GM12864 (cell line): Measurements from ENCODE around the gene DCDC1.

Experiments used
- DNase-seq: peaks from one replicate; pipeline ENCODE4 v3.0.0-alpha.2; 2011; ENCODE audit warnings: low read depth
- H3K4me3 ChIP-seq: 2 replicates; pipeline ENCODE4 v1.5.1; 2011; ENCODE audit warnings: mild to moderate bottlenecking, low read depth, low read length, control low read depth
- CTCF ChIP-seq: IDR thresholded peaks from 2 replicates; pipeline ENCODE4 v1.5.1; 2011; ENCODE audit warnings: low read depth, mild to moderate bottlenecking, moderate library complexity, low read length, control low read depth, inconsistent platforms; ENCODE audit errors: missing control alignments

Gene DCDC1

GRCh38 chr11:31173926-31174680, 195.4 kb downstream of the DCDC1 start:
- TF ChIP-seq CTCF, result no peak
- no peak for DNase-seq
- no peak overlapping the region for H3K4me3 ChIP-seq

GRCh38 chr11:31160504-31161422, 208.8 kb downstream of the DCDC1 start:
- DNase-seq, result no peak
- peak; percentile 48 for TF ChIP-seq CTCF

GRCh38 chr11:31150841-31151240, 218.7 kb downstream of the DCDC1 start:
- no peak for DNase-seq
- no peak for TF ChIP-seq CTCF
- no peak overlapping the region for H3K4me3 ChIP-seq

More at GRCh38 chr11:31160504-31161422, 208.8 kb downstream of the DCDC1 start:
- no peak overlapping the region for H3K4me3 ChIP-seq

GRCh38 chr11:31150011-31150410, 219.5 kb downstream of the DCDC1 start:
- no peak for DNase-seq
- H3K4me3 ChIP-seq, result no peak overlapping the region

GRCh38 chr11:31141789-31142188, 227.8 kb downstream of the DCDC1 start:
- no peak for DNase-seq
- no peak overlapping the region for H3K4me3 ChIP-seq
- TF ChIP-seq CTCF, result no peak

More at GRCh38 chr11:31150011-31150410, 219.5 kb downstream of the DCDC1 start:
- TF ChIP-seq CTCF, result no peak

- no peak for DNase-seq
- no peak for TF ChIP-seq CTCF
- H3K4me3 ChIP-seq, result no peak overlapping the region
Observed at GRCh38 chr11:31139479-31139878, 230.1 kb downstream of the DCDC1 start.
